HEK293T (cell line): ENCODE measurements around the gene PLA2G3.

ENCODE experiments used
- CTBP1 ChIP-seq: fragments of 450-650 bp; IDR thresholded peaks from 2 replicates; pipeline ENCODE4 v1.6.1; 2016; ENCODE audit warnings: borderline replicate concordance
- TARDBP ChIP-seq: fragments of 450-650 bp; IDR thresholded peaks from 2 replicates; pipeline ENCODE4 v1.6.1; 2016

DNA sequence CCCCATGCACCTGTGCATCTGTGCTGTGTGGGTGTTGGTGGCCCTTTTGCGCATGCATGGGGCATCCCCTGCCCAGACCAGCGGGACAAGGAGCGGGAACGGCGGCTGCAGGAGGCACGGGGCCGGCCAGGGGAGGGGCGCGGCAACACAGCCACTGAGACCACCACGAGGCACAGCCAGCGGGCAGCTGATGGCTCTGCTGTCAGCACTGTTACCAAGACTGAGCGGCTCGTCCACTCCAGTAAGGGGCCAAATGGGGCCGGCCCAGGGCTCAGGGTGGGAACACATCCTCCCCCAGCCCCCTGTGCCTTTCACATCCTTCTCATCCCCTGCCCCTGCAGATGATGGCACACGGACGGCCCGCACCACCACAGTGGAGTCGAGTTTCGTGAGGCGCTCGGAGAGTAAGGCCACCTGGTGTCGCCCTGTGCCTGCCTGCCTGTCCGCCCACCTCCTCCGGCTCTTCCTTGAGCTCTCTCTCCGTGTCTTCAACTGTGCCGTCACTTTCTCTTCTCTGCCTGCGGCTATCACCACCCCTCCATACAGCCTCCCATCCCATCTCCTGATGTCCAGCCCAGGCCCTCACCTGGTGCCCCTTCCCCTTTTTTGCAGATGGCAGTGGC is 43.5 kb downstream of the PLA2G3 start:
- no peak for TF ChIP-seq CTBP1
- TF ChIP-seq TARDBP = no peak
